MM.1S (cell line): ENCODE measurements around the gene KRT73.

Experiments
- DNase-seq: peaks from one replicate; pipeline ENCODE4 v3.0.0-alpha.2; 2015
- H2AFZ ChIP-seq: fragments of 300-600 bp; sonication (generic); 2 replicates; pipeline ENCODE4 v1.6.0; 2016; ENCODE audit warnings: antibody characterized with exemption, low read length
- H3F3A ChIP-seq: fragments of 300-600 bp; sonication (generic); 2 replicates; pipeline ENCODE4 v1.6.1; 2016; ENCODE audit warnings: mild to moderate bottlenecking, antibody characterized with exemption, low read length, moderate library complexity, mixed read lengths; ENCODE audit not compliant: insufficient read depth
- H3K27ac ChIP-seq: fragments of 300-600 bp; sonication (generic); 2 replicates; pipeline ENCODE4 v1.5.1; 2016; ENCODE audit warnings: mild to moderate bottlenecking, low read length
- H3K27me3 ChIP-seq: fragments of 300-600 bp; sonication (generic); replicated peaks from 2 replicates; pipeline ENCODE4 v1.6.0; 2016; ENCODE audit warnings: low read length; ENCODE audit not compliant: insufficient read depth
- H3K36me3 ChIP-seq: fragments of 300-600 bp; sonication (generic); replicated peaks from 2 replicates; pipeline ENCODE4 v1.6.1; 2016; ENCODE audit warnings: mild to moderate bottlenecking, low read length, mixed read lengths; ENCODE audit not compliant: insufficient read depth
- H3K4me1 ChIP-seq: fragments of 300-600 bp; sonication (generic); 2 replicates; pipeline ENCODE4 v1.6.1; 2016; ENCODE audit warnings: low read length, mixed read lengths
- H3K4me2 ChIP-seq: fragments of 300-600 bp; sonication (generic); 2 replicates; pipeline ENCODE4 v1.6.0; 2016; ENCODE audit warnings: low read depth, low read length
- H3K4me3 ChIP-seq: fragments of 300-600 bp; sonication (generic); 2 replicates; pipeline ENCODE4 v1.5.1; 2016; ENCODE audit warnings: low read length, mixed read lengths
- H3K79me2 ChIP-seq: fragments of 300-600 bp; sonication (generic); 2 replicates; pipeline ENCODE4 v1.6.1; 2016; ENCODE audit warnings: mixed run types, low read length, mixed read lengths
- H3K9ac ChIP-seq: fragments of 300-600 bp; sonication (generic); 2 replicates; pipeline ENCODE4 v1.6.1; 2016; ENCODE audit warnings: low read length, mixed read lengths
- H3K9me2 ChIP-seq: fragments of 300-600 bp; sonication (generic); replicated peaks from 2 replicates; pipeline ENCODE4 v1.6.1; 2016; ENCODE audit warnings: mild to moderate bottlenecking, low read length, mixed read lengths; ENCODE audit not compliant: insufficient read depth
- H3K9me3 ChIP-seq: fragments of 300-600 bp; sonication (generic); replicated peaks from 2 replicates; pipeline ENCODE4 v1.6.1; 2016; ENCODE audit warnings: mild to moderate bottlenecking, low read length, mixed read lengths; ENCODE audit not compliant: insufficient read depth
- H4K20me1 ChIP-seq: fragments of 300-600 bp; sonication (generic); 2 replicates; pipeline ENCODE4 v1.6.1; 2016; ENCODE audit warnings: mild to moderate bottlenecking, low read length, moderate library complexity, mixed read lengths; ENCODE audit not compliant: insufficient read depth
- EZH2 ChIP-seq: fragments of 300-600 bp; sonication (generic); optimal IDR thresholded peaks from 2 replicates; pipeline ENCODE3; 2017; ENCODE audit warnings: low read depth, mild to moderate bottlenecking, antibody characterized with exemption, low read length, mixed read lengths
- EZH2phosphoT487 ChIP-seq: fragments of 300-600 bp; sonication (generic); IDR thresholded peaks from 2 replicates; pipeline ENCODE4 v1.6.1; 2018; ENCODE audit warnings: antibody characterized with exemption, low read length
- TF ChIP-seq, protein P1 (sequence below): fragments of 300-600 bp; sonication (generic); IDR thresholded peaks from 2 replicates; pipeline ENCODE4 v1.5.1; 2016; ENCODE audit warnings: antibody characterized with exemption, low read length, mixed read lengths

Gene KRT73

DNA sequence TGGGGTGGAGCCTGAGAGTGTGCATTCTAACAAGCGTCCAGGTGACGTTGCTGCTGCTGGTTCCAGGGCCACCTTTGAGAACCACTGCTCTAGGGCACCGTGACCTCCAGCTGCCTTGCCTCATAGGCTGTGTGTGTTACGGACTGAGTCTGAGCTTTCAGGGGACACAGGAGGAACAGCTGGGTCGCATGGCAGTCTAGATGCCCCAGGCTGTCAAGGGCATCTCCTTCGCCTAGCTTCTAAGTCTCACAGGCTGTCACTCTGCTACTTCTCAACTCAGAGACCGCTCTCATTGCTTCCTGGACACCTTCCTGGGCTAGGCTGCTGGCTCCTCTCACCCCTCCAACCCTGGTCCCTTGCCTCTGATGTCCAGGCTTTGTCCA is 965 bp downstream of the KRT73 start:
- peaks cover 47% of the 10 kb centered on the region for H3K27me3 ChIP-seq
- H3K36me3 ChIP-seq: no peaks in the 10 kb centered on the region
- H2AFZ ChIP-seq: no peak overlapping the region
- H3K9me2 ChIP-seq: no peaks in the 10 kb centered on the region
- no peak overlapping the region for H3K9ac ChIP-seq
- H3K79me2 ChIP-seq: no peaks in the 10 kb centered on the region
- no peak overlapping the region for H3K4me2 ChIP-seq
- H3F3A ChIP-seq: no peaks in the 10 kb centered on the region
- H3K4me1 ChIP-seq: no peaks in the 10 kb centered on the region
- no peak overlapping the region for H3K27ac ChIP-seq
- no peaks in the 10 kb centered on the region for H4K20me1 ChIP-seq
- H3K9me3 ChIP-seq: no peaks in the 10 kb centered on the region
- DNase-seq: no peak
- no peak overlapping the region for H3K4me3 ChIP-seq
- TF ChIP-seq EZH2: no peak
- TF ChIP-seq, protein P1, sequence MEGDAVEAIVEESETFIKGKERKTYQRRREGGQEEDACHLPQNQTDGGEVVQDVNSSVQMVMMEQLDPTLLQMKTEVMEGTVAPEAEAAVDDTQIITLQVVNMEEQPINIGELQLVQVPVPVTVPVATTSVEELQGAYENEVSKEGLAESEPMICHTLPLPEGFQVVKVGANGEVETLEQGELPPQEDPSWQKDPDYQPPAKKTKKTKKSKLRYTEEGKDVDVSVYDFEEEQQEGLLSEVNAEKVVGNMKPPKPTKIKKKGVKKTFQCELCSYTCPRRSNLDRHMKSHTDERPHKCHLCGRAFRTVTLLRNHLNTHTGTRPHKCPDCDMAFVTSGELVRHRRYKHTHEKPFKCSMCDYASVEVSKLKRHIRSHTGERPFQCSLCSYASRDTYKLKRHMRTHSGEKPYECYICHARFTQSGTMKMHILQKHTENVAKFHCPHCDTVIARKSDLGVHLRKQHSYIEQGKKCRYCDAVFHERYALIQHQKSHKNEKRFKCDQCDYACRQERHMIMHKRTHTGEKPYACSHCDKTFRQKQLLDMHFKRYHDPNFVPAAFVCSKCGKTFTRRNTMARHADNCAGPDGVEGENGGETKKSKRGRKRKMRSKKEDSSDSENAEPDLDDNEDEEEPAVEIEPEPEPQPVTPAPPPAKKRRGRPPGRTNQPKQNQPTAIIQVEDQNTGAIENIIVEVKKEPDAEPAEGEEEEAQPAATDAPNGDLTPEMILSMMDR: no peak
- no peak for TF ChIP-seq EZH2phosphoT487

DNA sequence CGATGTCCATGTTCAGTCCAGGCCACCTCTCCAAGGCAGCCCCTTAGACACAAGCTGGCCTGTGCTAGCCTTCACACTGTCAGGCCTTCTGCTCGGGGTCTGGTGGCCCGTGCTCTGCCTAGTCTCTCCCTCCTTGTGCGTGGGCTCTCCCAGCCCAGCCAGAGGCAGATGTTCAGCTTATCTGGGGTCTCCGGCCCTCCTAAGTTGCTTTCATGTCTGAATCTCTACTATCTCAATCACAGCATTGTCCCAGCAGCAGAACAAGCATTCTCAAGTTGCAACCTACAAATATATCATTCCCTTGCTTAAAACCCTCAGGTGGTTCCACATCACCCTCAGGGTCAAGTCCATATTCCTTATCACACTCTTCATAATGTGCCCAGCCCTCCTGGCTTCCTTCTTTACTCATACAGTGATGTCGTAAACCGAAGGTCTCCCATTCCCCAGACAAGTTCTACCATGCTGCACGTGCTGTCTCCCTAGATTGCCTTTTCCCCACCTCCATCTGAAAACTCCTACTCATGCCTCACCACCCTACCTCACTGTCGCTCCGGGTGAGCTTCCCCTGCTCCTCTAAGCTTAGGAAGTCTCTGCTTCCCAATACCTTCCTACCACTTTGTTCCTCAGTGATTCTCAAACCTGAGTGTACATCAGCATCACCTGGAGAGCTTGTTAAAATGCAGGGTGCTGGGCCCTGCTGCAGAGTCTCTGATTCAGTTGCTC is 1.5 kb downstream of the KRT73 start:
- no peaks in the 10 kb centered on the region for H3K9me2 ChIP-seq
- no peak overlapping the region for H3K4me2 ChIP-seq
- peaks cover 52% of the 10 kb centered on the region for H3K27me3 ChIP-seq
- no peaks in the 10 kb centered on the region for H3K79me2 ChIP-seq
- H3K9ac ChIP-seq: no peak overlapping the region
- no peaks in the 10 kb centered on the region for H3K9me3 ChIP-seq
- H3K36me3 ChIP-seq: no peaks in the 10 kb centered on the region
- no peak overlapping the region for H3K4me3 ChIP-seq
- no peak overlapping the region for H2AFZ ChIP-seq
- no peak for DNase-seq
- no peaks in the 10 kb centered on the region for H4K20me1 ChIP-seq
- H3K27ac ChIP-seq: no peak overlapping the region
- TF ChIP-seq EZH2phosphoT487 (no peak), EZH2 (no peak)
- TF ChIP-seq, protein P1: no peak
- H3F3A ChIP-seq: no peaks in the 10 kb centered on the region
- H3K4me1 ChIP-seq: no peaks in the 10 kb centered on the region

DNA sequence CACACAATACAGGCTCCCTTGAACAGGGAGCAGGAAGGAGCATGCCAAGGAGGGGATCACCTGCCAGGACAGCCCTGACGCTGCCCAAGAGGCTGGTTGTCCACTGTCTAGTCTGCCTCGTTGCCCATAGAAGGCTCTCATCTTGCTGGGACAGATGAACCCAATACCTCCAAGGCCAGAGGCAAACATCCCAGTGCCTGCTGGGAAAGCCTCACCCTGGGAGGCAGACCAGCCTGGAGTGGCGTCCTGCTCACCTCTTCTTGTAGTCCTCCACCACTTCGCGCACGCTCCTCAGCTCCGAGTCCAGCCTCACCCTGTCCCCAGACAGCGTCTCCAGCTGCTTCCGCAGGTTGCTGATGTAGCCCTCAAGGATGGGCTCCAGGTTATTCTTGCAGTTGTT is 2.4 kb downstream of the KRT73 start:
- H4K20me1 ChIP-seq: no peaks in the 10 kb centered on the region
- TF ChIP-seq EZH2 (no peak), EZH2phosphoT487 (no peak)
- TF ChIP-seq, protein P1: no peak
- no peak overlapping the region for H3K4me2 ChIP-seq
- no peak overlapping the region for H2AFZ ChIP-seq
- H3K9ac ChIP-seq: no peak overlapping the region
- H3K9me2 ChIP-seq: no peaks in the 10 kb centered on the region
- H3K27ac ChIP-seq: no peak overlapping the region
- no peaks in the 10 kb centered on the region for H3K4me1 ChIP-seq
- no peaks in the 10 kb centered on the region for H3F3A ChIP-seq
- H3K4me3 ChIP-seq: no peak overlapping the region
- H3K36me3 ChIP-seq: no peaks in the 10 kb centered on the region
- DNase-seq: no peak
- H3K79me2 ChIP-seq: no peaks in the 10 kb centered on the region
- peaks cover 61% of the 10 kb centered on the region for H3K27me3 ChIP-seq
- H3K9me3 ChIP-seq: no peaks in the 10 kb centered on the region
